HTR-8/SVneo (cell line): ENCODE measurements around the gene RNF222.
"Not testable (repeated sequence)": the region's sequence is repeated elsewhere in the genome, so short reads cannot be mapped to it uniquely, and the experiment has no call there.

Source experiments
- DNase-seq: peaks from one replicate; pipeline ENCODE4 v3.0.0; 2011; ENCODE audit warnings: low spot score, mixed read lengths; ENCODE audit not compliant: insufficient read length
- FAIRE-seq: peaks from 2 replicates; lab custom pipeline; 2011; peaks lifted over from hg19 to GRCh38; lab: Jason Lieb, UNC

RNF222 gene

GRCh38 chr17:8354236-8354635 is 43.4 kb downstream of the RNF222 start:
- DNase-seq (no peak), FAIRE-seq (no peak)

GRCh38 chr17:8353736-8354135 is 43.9 kb downstream of the RNF222 start:
- FAIRE-seq, result no peak

GRCh38 chr17:8350339-8350738 is 47.3 kb downstream of the RNF222 start:
- FAIRE-seq (no peak), DNase-seq (no peak)

More at GRCh38 chr17:8353736-8354135, 43.9 kb downstream of the RNF222 start:
- DNase-seq, result no peak

GRCh38 chr17:8347001-8347400 is 50.6 kb downstream of the RNF222 start:
- FAIRE-seq, DNase-seq: not testable (repeated sequence)

GRCh38 chr17:8345951-8346665 is 51.5 kb downstream of the RNF222 start:
- no peak for FAIRE-seq
- DNase-seq, result no peak

GRCh38 chr17:8345052-8345690 is 52.5 kb downstream of the RNF222 start:
- no peak for DNase-seq
- FAIRE-seq, result no peak

- no peak for FAIRE-seq
- DNase-seq, result no peak
Measured at GRCh38 chr17:8341456-8341855, 56.2 kb downstream of the RNF222 start.
